ENCODE data around the gene BOLA3.

DNA sequence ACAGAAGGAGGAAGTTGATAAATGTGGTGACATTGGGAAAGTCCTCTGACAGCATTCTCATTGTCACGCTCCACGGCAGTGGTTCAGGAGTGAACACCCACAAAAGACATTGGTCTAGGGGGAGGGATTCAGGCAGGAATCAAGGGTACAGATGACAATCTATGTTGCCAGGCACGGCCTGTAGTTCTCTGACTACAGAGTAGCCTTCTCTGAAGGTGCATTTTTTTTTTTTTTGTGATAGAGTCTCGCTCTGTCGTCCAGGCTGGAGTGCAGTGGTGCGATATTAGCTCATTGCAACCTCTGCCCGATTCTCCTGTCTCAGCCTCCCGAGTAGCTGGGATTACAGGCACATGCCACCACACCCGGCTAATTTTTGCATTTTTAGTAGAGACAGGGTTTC, 38.3 kb upstream of the BOLA3 start:
- TF ChIP-seq, protein P1, sequence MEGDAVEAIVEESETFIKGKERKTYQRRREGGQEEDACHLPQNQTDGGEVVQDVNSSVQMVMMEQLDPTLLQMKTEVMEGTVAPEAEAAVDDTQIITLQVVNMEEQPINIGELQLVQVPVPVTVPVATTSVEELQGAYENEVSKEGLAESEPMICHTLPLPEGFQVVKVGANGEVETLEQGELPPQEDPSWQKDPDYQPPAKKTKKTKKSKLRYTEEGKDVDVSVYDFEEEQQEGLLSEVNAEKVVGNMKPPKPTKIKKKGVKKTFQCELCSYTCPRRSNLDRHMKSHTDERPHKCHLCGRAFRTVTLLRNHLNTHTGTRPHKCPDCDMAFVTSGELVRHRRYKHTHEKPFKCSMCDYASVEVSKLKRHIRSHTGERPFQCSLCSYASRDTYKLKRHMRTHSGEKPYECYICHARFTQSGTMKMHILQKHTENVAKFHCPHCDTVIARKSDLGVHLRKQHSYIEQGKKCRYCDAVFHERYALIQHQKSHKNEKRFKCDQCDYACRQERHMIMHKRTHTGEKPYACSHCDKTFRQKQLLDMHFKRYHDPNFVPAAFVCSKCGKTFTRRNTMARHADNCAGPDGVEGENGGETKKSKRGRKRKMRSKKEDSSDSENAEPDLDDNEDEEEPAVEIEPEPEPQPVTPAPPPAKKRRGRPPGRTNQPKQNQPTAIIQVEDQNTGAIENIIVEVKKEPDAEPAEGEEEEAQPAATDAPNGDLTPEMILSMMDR (IDR thresholded peaks at IDR 0.05; ENCODE audit: insufficient read depth, low read depth, low read length): no peak
- TF ChIP-seq EZH2 (IDR thresholded peaks at IDR 0.05; ENCODE audit: insufficient read depth, low read length): no peak
